ENCODE results near the gene FASTKD3. TPM values are rescaled to one million over a fixed set of nuclear protein-coding genes. Genes with fewer than 3 reads are reported as not detected.

FASTKD3 gene
- total RNA-seq, 1 donor from 2014 or later = 16.0 TPM

DNA sequence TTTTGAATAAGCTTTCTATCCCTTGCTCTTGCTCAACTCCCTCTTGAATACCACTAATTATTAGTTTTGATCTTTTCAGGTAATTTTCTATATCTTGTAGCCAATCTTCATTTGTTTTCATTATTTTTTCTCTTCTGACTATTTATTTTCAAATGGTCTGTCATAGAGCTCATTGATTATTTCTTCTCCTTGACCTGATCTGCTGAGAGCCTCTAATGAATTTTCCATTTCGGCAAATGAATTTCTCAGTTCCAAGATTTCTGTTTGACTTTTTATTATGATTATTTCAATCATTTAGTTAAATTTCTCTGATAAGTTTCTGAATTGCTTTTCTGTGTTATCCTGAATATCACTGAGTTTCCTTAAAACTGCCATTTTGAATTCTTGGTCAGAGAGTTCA lies 39.5 kb upstream of the FASTKD3 start:
- ATAC-seq (ENCODE audit: low read depth) = no peak
- TF ChIP-seq, protein P1, sequence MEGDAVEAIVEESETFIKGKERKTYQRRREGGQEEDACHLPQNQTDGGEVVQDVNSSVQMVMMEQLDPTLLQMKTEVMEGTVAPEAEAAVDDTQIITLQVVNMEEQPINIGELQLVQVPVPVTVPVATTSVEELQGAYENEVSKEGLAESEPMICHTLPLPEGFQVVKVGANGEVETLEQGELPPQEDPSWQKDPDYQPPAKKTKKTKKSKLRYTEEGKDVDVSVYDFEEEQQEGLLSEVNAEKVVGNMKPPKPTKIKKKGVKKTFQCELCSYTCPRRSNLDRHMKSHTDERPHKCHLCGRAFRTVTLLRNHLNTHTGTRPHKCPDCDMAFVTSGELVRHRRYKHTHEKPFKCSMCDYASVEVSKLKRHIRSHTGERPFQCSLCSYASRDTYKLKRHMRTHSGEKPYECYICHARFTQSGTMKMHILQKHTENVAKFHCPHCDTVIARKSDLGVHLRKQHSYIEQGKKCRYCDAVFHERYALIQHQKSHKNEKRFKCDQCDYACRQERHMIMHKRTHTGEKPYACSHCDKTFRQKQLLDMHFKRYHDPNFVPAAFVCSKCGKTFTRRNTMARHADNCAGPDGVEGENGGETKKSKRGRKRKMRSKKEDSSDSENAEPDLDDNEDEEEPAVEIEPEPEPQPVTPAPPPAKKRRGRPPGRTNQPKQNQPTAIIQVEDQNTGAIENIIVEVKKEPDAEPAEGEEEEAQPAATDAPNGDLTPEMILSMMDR (IDR thresholded peaks at IDR 0.05) = no peak
- intact Hi-C loops (cut with micrococcal nuclease) = no loop called here
- Mint-ChIP-seq H3K27me3 (no peaks in the 10 kb centered on the region), H3K36me3 (ENCODE audit: low read depth) (peaks cover 73% of the 10 kb centered on the region), H3K4me1 (peaks cover 5% of the 10 kb centered on the region), H3K9me3 (peaks cover 37% of the 10 kb centered on the region), H3K4me3 (no peak overlapping the region), H3K27ac (no peak overlapping the region)
- DNase-seq = no peak
- ChIA-PET POLR2A (no interaction called here), CTCF (no interaction called here)

GRCh38 chr5:7907612-7908011 lies 38.8 kb upstream of the FASTKD3 start:
- Mint-ChIP-seq H3K36me3 (ENCODE audit: low read depth) (peaks cover 76% of the 10 kb centered on the region), H3K27me3 (no peaks in the 10 kb centered on the region), H3K9me3 (peaks cover 31% of the 10 kb centered on the region), H3K27ac (no peak overlapping the region), H3K4me1 (peaks cover 5% of the 10 kb centered on the region), H3K4me3 (no peak overlapping the region)
- no peak for ATAC-seq (ENCODE audit: low read depth)
- intact Hi-C loops (cut with micrococcal nuclease) = no loop called here
- CTCF ChIA-PET = no interaction called here
- TF ChIP-seq, protein P1 (IDR thresholded peaks at IDR 0.05) = no peak
- POLR2A ChIA-PET = no interaction called here
- DNase-seq = no peak

DNA sequence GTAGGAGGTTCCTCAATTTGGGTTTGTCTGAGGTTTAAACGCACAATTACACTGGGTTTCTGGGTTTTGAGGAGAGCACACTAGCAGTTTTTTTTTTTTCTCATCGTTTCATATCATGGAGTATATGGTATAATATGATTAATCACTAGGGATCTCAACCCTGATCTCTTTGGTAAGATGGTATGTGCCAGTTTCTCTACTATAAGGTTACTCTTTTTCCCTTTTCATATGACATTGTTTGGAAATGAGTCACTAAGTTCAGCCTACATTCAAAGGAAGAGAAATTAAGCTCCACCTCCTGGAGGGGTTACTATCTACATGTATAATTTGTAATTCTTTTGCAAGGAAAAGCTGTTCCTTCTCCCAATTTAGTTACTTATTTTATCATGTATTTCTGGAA lies 35.3 kb upstream of the FASTKD3 start:
- no peak for DNase-seq
- H3K27ac Mint-ChIP-seq = no peak overlapping the region
- H3K36me3 Mint-ChIP-seq (ENCODE audit: low read depth) = peaks cover 83% of the 10 kb centered on the region
- H3K9me3 Mint-ChIP-seq = peaks cover 20% of the 10 kb centered on the region
- CTCF ChIA-PET = interaction anchor here (1.2 kb wide), 1 partner anchor 17 kb away, joined by 4 read pairs; no protein-coding TSS in a partner anchor
- intact Hi-C loops (cut with micrococcal nuclease) = no loop called here
- TF ChIP-seq, protein P1 (IDR thresholded peaks at IDR 0.05) = no peak
- no peaks in the 10 kb centered on the region for H3K27me3 Mint-ChIP-seq
- H3K4me3 Mint-ChIP-seq = no peak overlapping the region
- no peak for ATAC-seq (ENCODE audit: low read depth)
- no peaks in the 10 kb centered on the region for H3K4me1 Mint-ChIP-seq
- POLR2A ChIA-PET = no interaction called here

GRCh38 chr5:7902666-7903625 lies 34.1 kb upstream of the FASTKD3 start:
- POLR2A ChIA-PET = no interaction called here
- intact Hi-C loops (cut with micrococcal nuclease) = no loop called here
- ATAC-seq (ENCODE audit: low read depth) = no peak

DNA sequence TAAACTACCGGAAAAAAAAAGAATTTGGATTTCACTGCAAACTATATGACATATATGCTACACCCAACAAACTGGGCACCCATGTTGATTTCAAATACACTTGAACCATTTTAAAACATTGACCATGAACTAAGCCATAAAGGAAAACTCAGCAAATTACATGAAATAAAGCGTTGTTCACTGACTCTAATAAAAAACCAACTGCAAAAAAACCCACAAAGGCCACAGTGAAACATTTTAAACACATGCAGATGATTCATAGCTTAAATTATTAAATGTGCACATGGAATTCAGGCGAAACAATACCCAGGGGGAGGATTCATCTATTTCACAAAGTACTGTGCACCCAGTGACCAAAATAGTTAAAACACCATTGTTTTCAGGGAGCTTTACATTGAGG lies 33.4 kb upstream of the FASTKD3 start:
- ChIA-PET POLR2A (no interaction called here), CTCF (no interaction called here)
- peaks cover 85% of the 10 kb centered on the region for H3K36me3 Mint-ChIP-seq (ENCODE audit: low read depth)
- no peaks in the 10 kb centered on the region for H3K4me1 Mint-ChIP-seq
- TF ChIP-seq, protein P1 (IDR thresholded peaks at IDR 0.05) = no peak
- intact Hi-C loops (cut with micrococcal nuclease) = no loop called here
- no peaks in the 10 kb centered on the region for H3K27me3 Mint-ChIP-seq
- no peak overlapping the region for H3K4me3 Mint-ChIP-seq
- DNase-seq = no peak
- H3K9me3 Mint-ChIP-seq = peaks cover 7% of the 10 kb centered on the region
- H3K27ac Mint-ChIP-seq = no peak overlapping the region
- ATAC-seq (ENCODE audit: low read depth) = no peak

More at GRCh38 chr5:7902666-7903625, 34.1 kb upstream of the FASTKD3 start:
- H3K27ac Mint-ChIP-seq = no peak overlapping the region
- peaks cover 9% of the 10 kb centered on the region for H3K9me3 Mint-ChIP-seq
- no peak for DNase-seq
- peaks cover 83% of the 10 kb centered on the region for H3K36me3 Mint-ChIP-seq (ENCODE audit: low read depth)
- no peaks in the 10 kb centered on the region for H3K4me1 Mint-ChIP-seq
- no peak overlapping the region for H3K4me3 Mint-ChIP-seq
- H3K27me3 Mint-ChIP-seq = no peaks in the 10 kb centered on the region
- CTCF ChIA-PET = no interaction called here
- TF ChIP-seq, protein P1 (IDR thresholded peaks at IDR 0.05) = no peak
